Fibroblast of peridontal ligament (primary cell): Measurements from ENCODE around the gene COLQ.

ENCODE experiments used
- DNase-seq: peaks from one replicate; pipeline ENCODE4 v3.0.0-alpha.2; 2010; ENCODE audit errors: extremely low read depth

The COLQ gene

GRCh38 chr3:15455756-15456155 is 65.8 kb downstream of the COLQ start:
- DNase-seq = no peak

DNA sequence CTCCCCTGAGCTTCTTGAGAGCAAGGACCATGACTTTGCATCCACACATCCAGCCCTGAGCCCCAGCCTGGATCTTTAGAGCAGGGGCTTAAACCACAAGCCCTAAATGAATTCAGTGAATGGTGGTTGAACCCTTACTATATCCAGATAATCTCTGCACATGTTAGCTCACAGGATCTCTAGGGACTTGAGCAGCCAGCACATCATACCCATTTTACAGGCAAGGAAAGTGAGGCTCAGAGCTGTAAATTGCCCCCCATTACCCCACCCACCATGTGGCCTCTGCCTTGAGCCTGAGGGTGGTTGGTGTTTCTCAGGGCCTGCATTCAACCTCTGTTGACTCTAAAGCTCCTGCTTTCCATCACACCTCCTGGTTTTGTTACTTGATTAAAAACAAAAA is 66.5 kb downstream of the COLQ start:
- DNase-seq = no peak

- no peak for DNase-seq
These were observed 67.4 kb downstream of the COLQ start for GRCh38 chr3:15453991-15454625.

- no peak for DNase-seq
These were observed 68.0 kb downstream of the COLQ start for GRCh38 chr3:15453501-15453900.

GRCh38 chr3:15452961-15453360 is 68.5 kb downstream of the COLQ start:
- DNase-seq = no peak

GRCh38 chr3:15452156-15452555 is 69.3 kb downstream of the COLQ start:
- no peak for DNase-seq

- no peak for DNase-seq
These were observed 70.0 kb downstream of the COLQ start for GRCh38 chr3:15451216-15452113.

- no peak for DNase-seq
These were observed 70.9 kb downstream of the COLQ start for GRCh38 chr3:15450438-15451215.

DNA sequence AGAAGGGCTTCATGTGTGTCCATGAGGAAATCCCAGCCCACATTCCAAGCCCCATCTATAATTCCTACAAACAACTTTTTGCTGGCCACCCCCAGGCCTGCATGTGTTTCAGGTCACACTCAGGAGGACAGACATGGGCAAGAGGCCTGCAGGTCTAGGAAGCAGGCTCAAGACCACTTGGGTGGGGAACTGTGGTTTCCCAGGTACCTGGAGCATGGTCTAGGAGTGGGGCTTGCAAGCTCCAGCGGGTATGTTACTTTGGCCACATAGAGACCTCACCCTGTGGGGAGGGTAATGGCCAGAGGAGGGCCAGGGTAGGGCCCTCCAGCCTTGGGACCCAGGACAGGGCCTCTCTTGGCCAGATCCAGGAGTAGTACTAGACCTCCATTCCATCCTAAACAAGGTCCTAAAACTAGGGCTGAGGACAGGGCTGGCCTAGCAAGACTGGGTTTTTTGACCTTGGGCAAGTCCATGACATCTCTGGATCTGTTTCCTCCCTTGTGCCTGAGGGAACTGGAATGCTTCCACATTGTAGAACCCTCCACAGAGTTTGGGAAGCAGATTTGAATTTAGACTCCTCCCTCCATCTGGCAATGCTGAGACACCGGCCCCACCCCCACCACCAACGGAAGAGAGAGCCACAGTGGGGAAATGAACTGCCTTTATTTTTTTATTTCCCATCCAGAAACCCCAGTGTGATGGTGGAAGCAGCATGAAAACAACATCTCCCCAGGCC is 71.8 kb downstream of the COLQ start:
- DNase-seq = no peak

DNA sequence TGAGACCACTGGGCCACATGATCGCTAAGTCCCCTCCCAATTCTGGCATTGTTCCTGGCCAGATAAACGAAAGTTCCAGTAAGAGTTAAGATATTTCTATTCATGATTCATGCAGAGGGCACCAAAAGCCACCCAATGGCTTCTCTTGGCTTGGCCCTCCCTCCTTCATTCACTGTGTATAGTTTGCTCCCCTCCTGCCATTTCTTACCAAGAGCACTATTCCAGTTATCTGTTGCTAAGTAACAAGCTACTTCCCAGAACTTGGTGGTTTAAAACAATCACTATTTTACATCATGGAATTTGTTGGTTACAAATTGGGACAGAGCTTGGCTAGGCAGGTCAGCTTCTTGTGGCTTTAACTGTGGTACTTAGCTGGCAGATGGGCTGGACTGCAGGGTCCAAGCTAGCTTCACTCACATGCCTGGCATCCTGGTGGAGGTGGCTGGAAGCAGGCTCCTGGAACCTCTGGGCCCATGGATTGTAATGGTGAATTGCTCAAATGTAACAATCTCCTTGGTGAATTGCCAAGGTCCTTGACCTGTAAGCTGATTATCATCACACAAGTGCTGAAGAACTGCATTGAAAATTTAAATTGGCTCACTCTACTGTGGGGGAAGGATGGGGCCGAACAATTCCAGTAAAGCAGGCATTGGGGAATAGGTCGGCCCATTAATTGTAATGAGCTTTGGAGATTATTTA is 77.5 kb downstream of the COLQ start:
- DNase-seq = peak; percentile 92

- DNase-seq = peak; percentile 78
These were observed 80.6 kb downstream of the COLQ start for GRCh38 chr3:15440891-15441290.

- DNase-seq = peak; percentile 84
These were observed 82.0 kb downstream of the COLQ start for GRCh38 chr3:15439476-15439875.

DNA sequence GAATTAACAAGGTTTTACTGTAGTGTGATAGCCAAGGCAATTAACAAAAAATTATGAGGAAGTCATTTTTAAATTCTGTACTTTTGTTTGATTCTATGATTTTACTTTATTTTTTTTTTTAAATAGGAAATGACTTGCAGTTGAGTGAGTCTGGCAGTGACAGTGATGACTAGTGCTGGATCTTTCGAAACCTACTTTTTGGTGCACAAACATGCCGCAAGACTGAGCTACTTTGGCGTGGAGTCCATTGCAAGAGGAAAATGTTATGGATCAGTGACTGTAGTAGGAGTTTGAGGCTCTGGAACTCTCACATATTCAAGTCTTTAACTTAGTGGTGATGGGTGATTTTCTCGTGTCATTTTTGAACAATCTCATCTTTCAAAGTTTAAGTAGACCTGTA is 82.5 kb downstream of the COLQ start:
- DNase-seq = peak; percentile 95

DNA sequence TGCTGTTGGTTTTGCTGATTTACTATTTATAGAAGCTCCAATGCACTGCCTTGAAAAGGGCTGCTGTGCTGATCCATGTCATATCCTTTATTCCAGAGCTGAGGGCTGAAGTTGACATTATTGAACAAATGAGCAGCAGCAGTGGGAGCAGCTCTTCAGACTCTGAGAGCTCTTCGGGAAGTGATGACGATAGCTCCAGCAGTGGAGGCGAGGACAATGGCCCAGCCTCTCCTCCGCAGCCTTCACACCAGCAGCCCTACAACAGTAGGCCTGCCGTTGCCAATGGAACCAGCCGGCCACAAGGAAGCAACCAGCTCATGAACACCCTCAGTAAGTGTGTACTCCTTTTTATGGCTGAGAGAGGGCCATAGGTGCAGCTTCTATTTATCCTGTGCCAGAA is 85.3 kb downstream of the COLQ start:
- DNase-seq = no peak

DNA sequence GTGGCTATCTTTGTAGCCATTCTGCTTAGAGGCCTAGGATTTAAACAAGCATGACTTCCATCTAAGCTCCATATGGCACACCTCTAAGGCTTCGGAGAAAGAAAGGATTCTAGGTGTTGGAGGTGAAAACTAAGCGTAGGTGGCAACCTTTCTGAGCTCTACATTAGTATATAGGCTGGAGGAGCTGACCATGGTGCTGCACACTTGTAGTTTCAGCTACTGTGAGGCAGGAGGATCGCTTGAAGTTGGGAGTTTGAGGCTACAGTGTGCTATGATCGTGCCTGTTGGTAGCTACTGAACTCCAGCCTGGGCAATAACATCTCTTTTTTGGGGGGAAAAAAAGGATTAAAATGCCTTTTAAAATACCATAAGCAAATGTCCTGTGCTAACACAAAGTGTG is 86.8 kb downstream of the COLQ start:
- no peak for DNase-seq

DNA sequence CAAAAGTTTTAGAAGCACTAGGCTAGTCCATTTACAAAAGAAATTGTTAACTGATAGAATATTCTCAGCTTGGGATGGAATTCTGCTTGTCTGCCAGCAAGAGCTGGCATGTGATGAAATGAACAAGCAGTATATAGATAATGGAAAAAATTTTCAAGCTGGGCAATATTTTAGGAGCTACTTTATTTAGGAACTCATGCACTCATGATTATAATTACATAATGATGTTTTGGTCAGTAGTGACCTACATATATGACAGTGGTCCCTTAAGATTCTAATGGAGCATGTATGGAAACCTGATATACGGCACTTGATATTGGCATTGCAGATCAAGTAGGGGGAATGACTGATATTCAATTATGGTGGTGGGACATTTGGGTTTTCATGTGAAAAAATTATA is 88.0 kb downstream of the COLQ start:
- no peak for DNase-seq

- DNase-seq = no peak
These were observed 90.2 kb downstream of the COLQ start for GRCh38 chr3:15431256-15431837.

GRCh38 chr3:15430624-15431023 is 90.9 kb downstream of the COLQ start:
- DNase-seq = no peak

- no peak for DNase-seq
These were observed 92.4 kb downstream of the COLQ start for GRCh38 chr3:15429080-15429479.

GRCh38 chr3:15428539-15428938 is 93.0 kb downstream of the COLQ start:
- DNase-seq = peak; percentile 71

DNA sequence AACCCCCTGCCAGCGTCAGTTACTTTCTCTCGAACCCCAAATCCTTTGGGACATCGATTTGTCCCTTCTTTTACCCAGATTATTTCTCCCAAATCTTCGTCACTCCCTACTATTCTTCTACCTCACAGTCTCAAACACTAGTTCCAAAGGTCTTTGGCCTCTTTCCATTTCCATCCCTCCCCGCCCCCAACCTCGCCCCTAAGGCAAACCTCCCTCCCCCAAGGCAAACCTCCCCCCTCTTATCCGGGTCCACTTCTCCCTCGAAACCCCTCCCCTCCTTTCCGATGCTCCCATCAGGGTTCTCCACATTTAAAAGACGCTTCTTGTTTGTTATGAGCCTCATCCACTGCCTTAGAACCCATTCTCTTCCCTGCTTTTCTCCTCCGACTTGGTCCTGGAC is 93.5 kb downstream of the COLQ start:
- DNase-seq = no peak
